ENCODE results near the gene HDHD3.
"Not testable (repeated sequence)": the region's sequence is repeated elsewhere in the genome, so short reads cannot be mapped to it uniquely, and the experiment has no call there.

Gene HDHD3

GRCh38 chr9:113409883-113410206 is 33.1 kb upstream of the HDHD3 start:
- Histone ChIP-seq H3K4me2 (ENCODE audit: low read depth, low read length) (peak overlapping the region; percentile 100), H2AFZ (ENCODE audit: low read length) (peak overlapping the region; percentile 89; the same call in 1 of the 2 replicates), H3K9ac (ENCODE audit: low read length) (peak overlapping the region; percentile 98), H3K27ac (ENCODE audit: low read length) (peak overlapping the region; percentile 96), H3K9me2 (replicated peaks; ENCODE audit: insufficient read depth, low read length) (no peaks in the 10 kb centered on the region), H3K79me2 (ENCODE audit: low read length) (peaks cover 28% of the 10 kb centered on the region), H3K36me3 (replicated peaks; ENCODE audit: insufficient read depth, low read length) (peaks cover 3% of the 10 kb centered on the region; the same call in 1 of the 2 replicates), H3K9me3 (replicated peaks; ENCODE audit: insufficient read depth, low read length) (no peaks in the 10 kb centered on the region), H3F3A (ENCODE audit: insufficient read depth, low read length) (peaks cover 39% of the 10 kb centered on the region), H4K20me1 (ENCODE audit: insufficient read depth, low read length) (no peaks in the 10 kb centered on the region), H3K27me3 (replicated peaks; ENCODE audit: insufficient read depth, low read length) (no peaks in the 10 kb centered on the region), H3K4me3 (ENCODE audit: low read length) (peak overlapping the region; percentile 99), H3K4me1 (ENCODE audit: low read length) (peaks cover 29% of the 10 kb centered on the region)
- DNase-seq, result no peak
- TF ChIP-seq EZH2 (optimal IDR thresholded peaks at IDR 0.05; ENCODE audit: low read depth, low read length) (no peak), CTCF (IDR thresholded peaks at IDR 0.05; ENCODE audit: low read length) (0 out of 2 replicates have a peak, but pooled peaks have one; percentile 5)

- Histone ChIP-seq H3K4me3 (ENCODE audit: low read length) (peak overlapping the region; percentile 99), H3K9me3 (replicated peaks; ENCODE audit: insufficient read depth, low read length) (no peaks in the 10 kb centered on the region), H3K4me1 (ENCODE audit: low read length) (peaks cover 29% of the 10 kb centered on the region), H3F3A (ENCODE audit: insufficient read depth, low read length) (peaks cover 39% of the 10 kb centered on the region), H3K4me2 (ENCODE audit: low read depth, low read length) (peak overlapping the region; percentile 100), H3K27ac (ENCODE audit: low read length) (peak overlapping the region; percentile 96; the same call in 1 of the 2 replicates), H2AFZ (ENCODE audit: low read length) (peak overlapping the region; percentile 89; the same call in 1 of the 2 replicates), H3K9ac (ENCODE audit: low read length) (peak overlapping the region; percentile 98), H3K79me2 (ENCODE audit: low read length) (peaks cover 28% of the 10 kb centered on the region), H4K20me1 (ENCODE audit: insufficient read depth, low read length) (no peaks in the 10 kb centered on the region), H3K36me3 (replicated peaks; ENCODE audit: insufficient read depth, low read length) (peaks cover 3% of the 10 kb centered on the region; the same call in 1 of the 2 replicates), H3K27me3 (replicated peaks; ENCODE audit: insufficient read depth, low read length) (no peaks in the 10 kb centered on the region), H3K9me2 (replicated peaks; ENCODE audit: insufficient read depth, low read length) (no peaks in the 10 kb centered on the region)
- TF ChIP-seq CTCF (IDR thresholded peaks at IDR 0.05; ENCODE audit: low read length), result no peak
- TF ChIP-seq EZH2phosphoT487 (IDR thresholded peaks at IDR 0.05; ENCODE audit: low read length), result no peak
- no peak for TF ChIP-seq EZH2 (optimal IDR thresholded peaks at IDR 0.05; ENCODE audit: low read depth, low read length)
- peak; percentile 17 for DNase-seq
These were observed 32.7 kb upstream of the HDHD3 start for GRCh38 chr9:113409481-113409880.

- not testable (repeated sequence) for H3K36me3 ChIP-seq (replicated peaks; ENCODE audit: insufficient read depth, low read length); H2AFZ ChIP-seq (ENCODE audit: low read length); H3K27me3 ChIP-seq (replicated peaks; ENCODE audit: insufficient read depth, low read length); H3K4me3 ChIP-seq (ENCODE audit: low read length); H3K9me3 ChIP-seq (replicated peaks; ENCODE audit: insufficient read depth, low read length); H3K9me2 ChIP-seq (replicated peaks; ENCODE audit: insufficient read depth, low read length); H4K20me1 ChIP-seq (ENCODE audit: insufficient read depth, low read length)
- peak; percentile 82 for DNase-seq
- TF ChIP-seq CTCF (IDR thresholded peaks at IDR 0.05; ENCODE audit: low read length), result peak; percentile 76
- H3K79me2 ChIP-seq (ENCODE audit: low read length), result peaks cover 28% of the 10 kb centered on the region
- peak overlapping the region; percentile 69; the same call in 1 of the 2 replicates for H3K27ac ChIP-seq (ENCODE audit: low read length)
- H3K4me1 ChIP-seq (ENCODE audit: low read length), result peaks cover 37% of the 10 kb centered on the region
- peaks cover 39% of the 10 kb centered on the region for H3F3A ChIP-seq (ENCODE audit: insufficient read depth, low read length)
- peak overlapping the region; percentile 16; the same call in 1 of the 2 replicates for H3K9ac ChIP-seq (ENCODE audit: low read length)
- H3K4me2 ChIP-seq (ENCODE audit: low read depth, low read length), result peak overlapping the region; percentile 100
These were observed 30.2 kb upstream of the HDHD3 start for GRCh38 chr9:113406873-113407511.

- H3K9me2 ChIP-seq (replicated peaks; ENCODE audit: insufficient read depth, low read length); H2AFZ ChIP-seq (ENCODE audit: low read length); DNase-seq; H3K36me3 ChIP-seq (replicated peaks; ENCODE audit: insufficient read depth, low read length); H3K9ac ChIP-seq (ENCODE audit: low read length); H3K27me3 ChIP-seq (replicated peaks; ENCODE audit: insufficient read depth, low read length); H3K9me3 ChIP-seq (replicated peaks; ENCODE audit: insufficient read depth, low read length); H3K4me3 ChIP-seq (ENCODE audit: low read length); H4K20me1 ChIP-seq (ENCODE audit: insufficient read depth, low read length): not testable (repeated sequence)
- H3K79me2 ChIP-seq (ENCODE audit: low read length), result peaks cover 28% of the 10 kb centered on the region
- H3K27ac ChIP-seq (ENCODE audit: low read length), result peak overlapping the region; percentile 69; the same call in 1 of the 2 replicates
- peaks cover 39% of the 10 kb centered on the region for H3F3A ChIP-seq (ENCODE audit: insufficient read depth, low read length)
- peak overlapping the region; percentile 100; the same call in 1 of the 2 replicates for H3K4me2 ChIP-seq (ENCODE audit: low read depth, low read length)
- peaks cover 42% of the 10 kb centered on the region for H3K4me1 ChIP-seq (ENCODE audit: low read length)
These were observed 29.6 kb upstream of the HDHD3 start for GRCh38 chr9:113406353-113406752.

Data from MM.1S (cell line).